Right lobe of liver (tissue), 6 donors: Measurements from ENCODE around the gene EHD3. TPM values are rescaled to one million over a fixed set of nuclear protein-coding genes. Genes with fewer than 3 reads are reported as not detected.

Experiments used
- ATAC-seq, 4 donors: fragments of 200-7000 bp; cut with Tn5 transposase; one replicate each; pipeline ENCODE4 v1.9.1; 2020; ENCODE audit warnings: mild to moderate bottlenecking in 4 of 4, moderate library complexity in 4 of 4
- DNase-seq, 3 donors: peaks; one replicate each; pipeline ENCODE4 v3.0.0-alpha.2; 2020
- H3K27ac ChIP-seq, 3 donors: fragments of 200-600 bp; one replicate each; pipeline ENCODE4 v1.8.0; 2022
- H3K27me3 ChIP-seq, 2 donors: fragments of 200-600 bp; one replicate each; pipeline ENCODE4 v1.8.0; 2022
- H3K36me3 ChIP-seq, 4 donors: fragments of 200-600 bp; sonication (generic) in 1 of 4; one replicate each; pipeline versions ENCODE4 v1.5.1 to v1.8.0; 2017 to 2022; ENCODE audit warnings: control low read depth in 1 of 4
- H3K4me1 ChIP-seq, 4 donors: fragments of 200-600 bp; sonication (generic) in 1 of 4; one replicate each; pipeline versions ENCODE4 v1.5.1 to v1.8.0; 2017 to 2022; ENCODE audit warnings: control low read depth in 1 of 4
- H3K4me3 ChIP-seq, 3 donors: fragments of 200-600 bp; one replicate each; pipeline ENCODE4 v1.8.0; 2022
- H3K9me3 ChIP-seq, 4 donors: fragments of 200-600 bp; sonication (generic) in 1 of 4; one replicate each; pipeline versions ENCODE4 v1.5.1 to v1.8.0; 2017 to 2022; ENCODE audit warnings: control low read depth in 1 of 4
- POLR2A ChIP-seq: fragments of 450-650 bp; IDR thresholded peaks from one replicate; pipeline ENCODE4 v1.6.1; 2017; ENCODE audit warnings: antibody characterized with exemption, mild to moderate bottlenecking
- WGBS: methylation state at CpG from one replicate; pipeline ENCODE4 v1.1.6; 2018; ENCODE audit warnings: low coverage, low lambda C conversion rate; ENCODE audit not compliant: insufficient coverage; ENCODE audit errors: missing lambda C conversion rate; 5-methylcytosine and 5-hydroxymethylcytosine counted together
- intact Hi-C, 2 donors: fragments of 100-400 bp; cut with DNase I; formaldehyde crosslinking; loops; one replicate each; pipeline versions ENCODE4 v1.11.2 to v1.14.1; 2022
- total RNA-seq, 6 experiments: library from RNA; depleted of rRNA in 2 of 6; stranded (reverse); fragments of >200 nt in 2 of 6; fragmentation: NEBNext Ultra II Directional in 3 of 6; extraction: Animal tissue kit (Norgen Biotek cat#: 25700) in 3 of 6; gene quantifications; one replicate each; pipeline versions ENCODE4 v1.1.0 to v1.2.4, GENCODE V29; 2016 to 2023
- TF ChIP-seq, protein P1 (sequence below), 4 donors: fragments of 200-600 bp in 3 of 4; fragments of 450-650 bp in 1 of 4; IDR thresholded peaks; one replicate each; pipeline versions ENCODE4 v1.5.1 to v1.8.0; 2016 to 2022; ENCODE audit warnings: antibody characterized with exemption in 4 of 4, mild to moderate bottlenecking in 2 of 4
- donor health status: DM: no; HTN: yes; CAD: no.
- donor health status: DM: no; HTN: no; CAD: no.
- donor health status: DM: no; HTN: no; CAD: no.
- donor health status: DM: no; HTN: yes; CAD: no.
- donor health status: DM: no; HTN: yes; CAD: no.

The EHD3 gene
- total RNA-seq, 6 experiments from 2014 or later, result 4.0 to 10.6 (median 7.6) TPM

DNA sequence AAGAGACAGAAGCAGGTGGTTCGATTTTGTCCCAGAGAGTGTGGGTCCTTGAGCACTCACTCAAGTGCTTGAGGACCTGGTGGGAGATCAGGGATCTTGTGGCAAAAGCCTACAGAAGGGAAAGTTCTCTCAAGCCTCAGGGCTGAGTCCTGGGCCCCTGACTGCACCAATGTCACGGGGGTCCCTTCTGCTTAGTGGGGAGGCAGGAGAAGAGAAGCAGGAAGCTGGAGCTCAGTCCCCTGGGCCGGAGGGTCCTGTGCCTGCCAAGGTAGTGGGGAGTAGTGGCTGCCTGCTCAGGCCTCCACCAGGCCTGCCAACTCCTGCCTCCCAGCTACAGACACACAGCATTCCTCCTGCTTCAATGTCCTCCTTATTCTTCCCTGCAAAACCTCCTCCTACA lies 28.3 kb upstream of the EHD3 start:
- TF ChIP-seq, protein P1, sequence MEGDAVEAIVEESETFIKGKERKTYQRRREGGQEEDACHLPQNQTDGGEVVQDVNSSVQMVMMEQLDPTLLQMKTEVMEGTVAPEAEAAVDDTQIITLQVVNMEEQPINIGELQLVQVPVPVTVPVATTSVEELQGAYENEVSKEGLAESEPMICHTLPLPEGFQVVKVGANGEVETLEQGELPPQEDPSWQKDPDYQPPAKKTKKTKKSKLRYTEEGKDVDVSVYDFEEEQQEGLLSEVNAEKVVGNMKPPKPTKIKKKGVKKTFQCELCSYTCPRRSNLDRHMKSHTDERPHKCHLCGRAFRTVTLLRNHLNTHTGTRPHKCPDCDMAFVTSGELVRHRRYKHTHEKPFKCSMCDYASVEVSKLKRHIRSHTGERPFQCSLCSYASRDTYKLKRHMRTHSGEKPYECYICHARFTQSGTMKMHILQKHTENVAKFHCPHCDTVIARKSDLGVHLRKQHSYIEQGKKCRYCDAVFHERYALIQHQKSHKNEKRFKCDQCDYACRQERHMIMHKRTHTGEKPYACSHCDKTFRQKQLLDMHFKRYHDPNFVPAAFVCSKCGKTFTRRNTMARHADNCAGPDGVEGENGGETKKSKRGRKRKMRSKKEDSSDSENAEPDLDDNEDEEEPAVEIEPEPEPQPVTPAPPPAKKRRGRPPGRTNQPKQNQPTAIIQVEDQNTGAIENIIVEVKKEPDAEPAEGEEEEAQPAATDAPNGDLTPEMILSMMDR (IDR thresholded peaks at IDR 0.05), result no peak
- TF ChIP-seq POLR2A, result no peak
- Histone ChIP-seq H3K27me3 (no peaks in the 10 kb centered on the region), H3K27ac (no peak overlapping the region), H3K9me3 (no peaks in the 10 kb centered on the region), H3K4me1 (no peaks in the 10 kb centered on the region), H3K36me3 (no peaks in the 10 kb centered on the region), H3K4me3 (no peak overlapping the region)
- intact Hi-C loops, result no loop called here
- no peak for DNase-seq
- WGBS, result 56% methylated on average over 1 of the region's 3 CpGs
- no peak for ATAC-seq

DNA sequence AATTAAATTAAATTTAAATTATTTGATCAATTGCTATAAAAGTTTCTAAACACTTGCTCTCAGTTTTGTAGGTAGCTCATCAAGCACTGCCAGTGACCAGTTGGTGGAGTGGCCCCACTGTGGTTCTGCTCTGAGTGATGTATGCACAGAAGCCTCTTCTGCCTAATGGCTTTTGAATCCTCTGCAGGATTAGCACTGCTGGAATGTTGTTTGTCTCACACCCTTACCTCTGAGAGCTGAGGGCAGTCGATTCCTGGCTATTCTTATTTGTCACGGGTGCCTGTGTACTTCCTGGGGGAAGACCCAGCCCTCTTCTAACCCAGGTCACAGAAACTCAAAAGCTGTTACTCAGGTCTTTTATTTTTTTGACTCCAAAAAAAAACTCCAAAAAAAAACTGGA lies 26.2 kb upstream of the EHD3 start:
- ATAC-seq (no peak), DNase-seq (no peak)

DNA sequence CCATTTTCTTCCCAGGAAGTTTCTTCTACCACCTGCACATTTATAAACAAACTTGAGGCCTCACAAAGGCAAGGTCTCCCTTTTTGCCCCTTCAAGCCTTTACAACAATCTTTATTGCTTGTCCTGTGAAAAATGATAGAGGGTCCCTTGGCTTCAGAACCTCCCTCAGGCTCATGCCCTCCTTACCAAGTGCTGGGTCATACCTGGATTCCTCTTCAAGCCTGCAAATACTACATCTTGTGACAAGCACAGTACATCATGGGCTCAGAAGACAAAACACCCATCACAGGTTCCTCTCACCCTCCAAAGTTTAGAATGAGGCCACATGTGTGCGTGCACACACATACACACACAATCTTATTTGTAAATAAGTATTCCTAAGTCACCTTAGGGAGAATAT lies 25.7 kb upstream of the EHD3 start:
- 88% methylated on average over 1 of the region's 1 CpG for WGBS
- no peaks in the 10 kb centered on the region for H3K4me1 ChIP-seq
- DNase-seq (no peak), ATAC-seq (no peak)
- no peak for TF ChIP-seq POLR2A
- TF ChIP-seq, protein P1 (IDR thresholded peaks at IDR 0.05), result no peak
- no peaks in the 10 kb centered on the region for H3K9me3 ChIP-seq
- no peak overlapping the region for H3K4me3 ChIP-seq
- intact Hi-C loops, result no loop called here
- H3K27ac ChIP-seq, result no peak overlapping the region
- no peaks in the 10 kb centered on the region for H3K27me3 ChIP-seq
- no peaks in the 10 kb centered on the region for H3K36me3 ChIP-seq

More for the DNA sequence above, 26.2 kb upstream of the EHD3 start:
- intact Hi-C loops, result no loop called here
- H3K4me3 ChIP-seq, result no peak overlapping the region
- TF ChIP-seq, protein P1 (IDR thresholded peaks at IDR 0.05), result no peak
- no peak for TF ChIP-seq POLR2A
- no peaks in the 10 kb centered on the region for H3K4me1 ChIP-seq
- H3K27me3 ChIP-seq, result no peaks in the 10 kb centered on the region
- 29% methylated on average over 2 of the region's 2 CpGs for WGBS
- no peak overlapping the region for H3K27ac ChIP-seq
- H3K36me3 ChIP-seq, result no peaks in the 10 kb centered on the region
- no peaks in the 10 kb centered on the region for H3K9me3 ChIP-seq

DNA sequence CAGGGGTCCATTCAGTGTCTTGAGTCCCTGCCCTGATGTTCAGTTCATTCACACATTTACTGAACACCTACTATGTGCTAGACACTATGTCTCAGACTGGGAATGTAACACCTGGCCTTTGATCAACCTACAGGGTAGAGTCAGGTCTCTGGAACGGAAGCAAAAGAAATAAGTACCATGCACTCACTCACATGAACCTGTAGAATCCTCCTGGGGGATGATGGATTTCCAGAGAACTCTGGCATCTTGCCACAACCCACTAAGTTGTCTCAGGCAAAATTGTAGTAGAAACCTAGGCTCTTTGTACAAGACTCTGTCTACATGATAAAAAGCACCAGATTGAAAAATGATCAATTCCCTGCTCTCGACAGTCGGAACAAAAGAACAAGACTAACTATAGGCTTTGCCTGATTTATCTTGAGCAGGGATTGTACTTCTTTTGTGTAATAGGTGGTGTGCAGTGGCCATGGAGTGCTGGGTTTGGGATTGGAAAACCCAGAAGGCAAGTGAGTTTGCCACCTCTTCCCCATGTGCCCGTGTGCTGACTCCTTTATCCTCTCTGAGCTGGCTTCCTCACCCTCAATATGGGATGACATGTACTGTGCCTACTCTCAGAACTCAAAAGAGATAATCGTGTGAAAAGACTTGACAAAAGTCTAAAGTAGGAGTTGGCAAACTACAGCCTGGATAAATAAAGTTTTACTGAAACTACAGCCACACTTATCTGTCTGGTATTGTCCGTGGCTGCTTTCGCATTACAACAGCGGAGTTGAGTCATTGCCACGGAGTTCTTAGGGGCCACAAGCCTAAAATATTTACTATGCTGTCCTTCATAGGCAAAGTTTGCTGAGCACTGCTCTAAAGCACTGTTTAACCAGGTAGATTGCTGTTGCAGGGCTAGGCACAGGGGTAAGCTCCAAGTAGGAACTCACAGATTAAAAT lies 21.0 kb upstream of the EHD3 start:
- Histone ChIP-seq H3K27me3 (no peaks in the 10 kb centered on the region), H3K4me1 (no peaks in the 10 kb centered on the region), H3K36me3 (no peaks in the 10 kb centered on the region), H3K27ac (no peak overlapping the region), H3K4me3 (no peak overlapping the region), H3K9me3 (no peaks in the 10 kb centered on the region)
- DNase-seq (no peak), ATAC-seq (no peak)
- intact Hi-C loops, result no loop called here
- TF ChIP-seq POLR2A, result no peak
- TF ChIP-seq, protein P1 (IDR thresholded peaks at IDR 0.05), result no peak
- WGBS, result 64% methylated on average over 9 of the region's 9 CpGs
